Fibroblast of skin of left biceps (primary cell): Measurements from ENCODE around the gene PECR.
"Not testable (repeated sequence)": the region's sequence is repeated elsewhere in the genome, so short reads cannot be mapped to it uniquely, and the experiment has no call there.

Experiments
- DNase-seq, 2 experiments: peaks; one replicate each; pipeline ENCODE4 v3.0.0-alpha.2; 2013; ENCODE audit warnings: low read depth in 2 of 2

The PECR gene

DNA sequence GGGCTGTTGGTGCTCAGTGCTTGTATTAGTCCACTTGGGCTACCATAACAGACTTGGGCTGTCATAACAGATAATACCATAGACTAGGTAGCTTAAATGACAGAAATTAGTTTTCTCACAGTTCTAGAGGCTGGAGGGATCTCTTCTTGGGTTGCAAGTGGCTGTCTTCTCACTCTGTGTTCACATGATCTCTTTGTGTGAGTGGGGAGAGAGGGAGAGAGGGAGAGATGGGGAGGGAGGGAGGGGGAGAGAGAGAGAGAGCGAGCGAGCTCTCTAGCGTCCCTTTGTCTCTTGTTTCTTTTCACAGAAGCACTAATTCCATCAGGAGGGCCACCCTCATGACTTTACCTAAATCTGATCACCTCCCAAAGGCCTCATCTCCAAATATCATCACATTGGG is 23.1 kb upstream of the PECR start:
- no peak for DNase-seq

DNA sequence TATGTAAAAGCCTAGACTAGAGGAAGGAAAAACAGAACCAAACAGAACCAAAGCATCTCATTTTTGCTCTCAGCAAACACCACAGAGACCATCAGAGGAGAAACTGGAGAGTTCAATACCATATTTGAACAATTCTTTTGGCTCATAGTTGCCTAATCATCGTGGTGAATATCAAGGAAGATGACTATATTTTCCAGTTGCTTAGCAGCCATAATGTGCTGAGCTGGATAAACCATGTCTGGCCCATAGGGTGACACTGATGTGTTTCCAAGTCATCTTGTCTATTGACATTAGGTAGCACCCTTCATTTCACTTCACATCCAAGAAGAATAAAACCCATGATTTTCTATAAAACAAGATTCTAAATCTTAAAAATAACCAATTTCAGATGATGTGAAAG is 21.6 kb upstream of the PECR start:
- DNase-seq, result no peak

DNA sequence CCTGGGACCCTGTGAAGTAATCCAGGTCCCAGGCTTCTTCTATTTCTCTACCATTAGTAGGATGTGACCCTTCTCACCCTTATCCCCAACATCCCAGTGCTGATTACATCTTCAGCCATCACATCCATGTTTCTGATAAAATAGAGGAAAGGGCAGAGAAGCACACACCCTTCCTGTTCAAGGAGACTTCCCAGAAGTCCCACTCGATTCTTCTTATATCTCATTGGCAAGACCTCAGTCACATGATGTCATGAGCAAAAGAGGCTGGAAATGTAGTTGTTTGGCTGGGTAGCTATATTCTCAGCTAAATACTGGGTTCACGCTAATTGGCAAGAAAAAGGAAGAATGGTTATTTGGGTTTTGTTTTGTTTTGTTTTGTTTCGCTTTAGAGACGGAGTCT is 19.5 kb upstream of the PECR start:
- no peak for DNase-seq

DNA sequence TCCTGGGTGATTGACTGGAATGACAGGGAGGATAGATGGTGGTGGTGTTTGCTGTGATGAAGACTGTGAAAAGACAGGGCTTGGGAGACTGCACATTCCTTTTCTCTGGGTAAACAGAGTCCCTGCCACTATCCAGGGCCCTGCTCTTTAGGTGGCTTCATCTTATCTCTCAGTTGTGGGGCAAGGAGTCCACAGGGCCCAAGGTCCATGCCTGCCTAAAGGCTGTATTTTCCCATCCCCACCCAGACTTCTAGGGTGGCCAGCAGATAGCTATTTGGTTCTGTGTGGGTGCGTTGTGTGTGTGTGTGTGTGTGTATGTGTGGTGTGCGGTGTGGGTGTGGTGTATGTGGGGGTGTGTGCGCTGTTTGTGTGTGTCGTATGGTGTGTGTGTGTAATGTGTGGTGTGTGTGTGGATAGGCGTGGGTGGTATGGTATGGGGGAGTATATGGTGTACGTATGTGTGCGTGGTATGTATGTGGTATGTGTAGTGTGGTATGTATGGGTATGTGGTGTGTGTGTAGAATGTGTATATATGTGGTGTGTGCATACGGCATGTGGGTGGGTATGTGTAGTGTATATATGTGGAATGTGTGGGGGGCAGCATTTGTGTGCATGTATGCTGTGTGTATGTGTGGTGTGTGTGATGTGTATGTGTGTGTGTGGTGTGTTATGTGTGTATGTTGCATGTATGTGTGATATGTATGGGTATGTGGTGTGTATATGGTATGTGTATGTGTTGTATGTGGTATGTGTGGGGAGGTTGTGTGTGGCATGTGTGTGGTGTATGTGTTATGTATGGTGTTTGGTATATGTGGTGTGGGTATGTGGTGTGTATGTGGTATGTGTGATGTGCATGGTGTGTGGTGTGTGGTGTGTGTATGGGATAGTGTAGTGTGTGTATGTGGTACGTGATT is 17.1 kb upstream of the PECR start:
- no peak for DNase-seq

DNA sequence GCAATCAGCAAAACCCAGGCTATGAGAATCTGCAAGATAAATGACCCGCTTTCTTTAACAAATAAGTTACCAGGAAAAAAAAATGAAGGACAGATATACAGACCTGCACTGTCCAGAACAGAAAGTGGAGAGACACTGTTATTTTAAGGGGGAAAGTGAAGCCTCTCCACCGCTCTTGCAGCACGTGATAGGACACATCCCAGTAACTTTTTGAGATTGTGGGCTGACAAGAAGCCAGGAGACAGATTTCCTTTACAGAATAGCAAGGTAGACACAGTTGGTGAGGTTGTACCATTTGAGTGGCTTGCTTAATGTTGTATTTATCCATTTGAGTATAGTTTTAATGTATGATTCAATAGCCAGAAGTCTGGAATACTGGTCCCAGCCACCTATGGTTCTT is 13.1 kb upstream of the PECR start:
- DNase-seq, result no peak

DNA sequence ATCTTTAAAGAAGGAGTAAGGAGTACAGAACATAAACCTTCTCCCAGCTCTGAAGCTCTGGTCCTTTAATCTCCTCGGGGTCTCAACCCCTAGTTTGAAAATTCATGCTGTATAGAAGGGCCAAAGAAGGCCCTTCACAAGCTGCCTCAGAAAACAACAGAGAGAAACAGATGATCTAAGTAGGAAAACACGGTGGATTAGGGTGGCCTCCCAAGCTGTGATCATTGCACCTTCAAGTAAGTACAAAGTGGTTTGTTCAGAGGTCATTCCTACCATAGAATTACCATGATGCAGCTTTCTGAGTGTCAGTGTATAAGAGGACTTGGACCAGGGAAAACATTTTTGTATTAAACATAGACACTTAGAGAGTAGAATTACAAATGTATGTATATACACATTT is 11.0 kb upstream of the PECR start:
- no peak for DNase-seq

DNA sequence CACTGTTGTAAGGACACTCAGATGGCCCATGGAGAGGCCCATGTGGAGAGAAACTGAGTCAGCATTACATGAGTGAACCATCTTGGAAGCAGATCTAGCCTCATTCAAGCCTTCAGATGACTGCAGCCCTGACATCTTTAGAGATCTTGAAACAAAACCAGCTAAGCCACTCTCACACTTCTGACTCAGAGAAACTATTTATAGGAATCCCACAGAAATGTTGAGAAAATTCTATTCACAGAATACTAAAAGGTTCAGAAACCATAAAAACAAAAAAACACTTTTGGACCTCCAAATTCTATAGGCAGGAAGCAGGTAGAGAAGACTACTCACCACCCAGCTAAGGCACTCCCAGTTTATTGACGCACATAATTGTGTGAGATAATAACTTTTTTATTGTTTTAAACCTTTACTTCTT is 8.8 kb upstream of the PECR start:
- DNase-seq, result no peak

DNA sequence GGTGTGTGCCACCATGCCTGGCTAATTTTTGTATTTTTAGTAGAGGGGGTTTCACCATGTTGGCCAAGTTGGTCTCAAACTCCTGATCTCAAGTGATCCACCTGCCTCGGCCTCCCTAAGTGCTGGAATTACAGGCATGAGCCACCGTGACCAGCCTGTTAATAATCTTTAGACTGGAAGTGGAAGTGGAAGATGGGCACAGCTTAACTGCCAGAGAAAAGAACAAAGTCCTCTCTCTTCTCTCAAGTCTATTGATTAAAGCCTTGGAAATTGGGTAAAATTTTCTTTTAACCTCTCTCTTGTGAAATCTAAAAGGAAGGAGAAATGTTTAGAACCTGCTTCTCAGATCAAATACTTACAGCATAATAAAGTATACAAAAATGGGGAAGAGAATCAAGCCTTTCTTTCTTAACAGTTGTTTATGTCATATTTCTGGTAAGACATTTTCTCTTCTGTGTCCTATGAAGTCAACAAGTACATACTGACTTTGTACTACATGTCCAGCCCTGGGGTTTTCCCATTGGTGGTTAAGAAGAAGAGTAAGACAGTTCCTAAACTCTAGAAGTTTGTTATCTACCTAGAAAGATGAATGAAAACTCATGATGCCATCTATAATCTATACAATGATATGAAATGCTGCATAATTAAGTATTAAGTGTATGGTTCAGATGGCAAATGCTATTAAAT is 4.7 kb upstream of the PECR start:
- DNase-seq, result no peak

DNA sequence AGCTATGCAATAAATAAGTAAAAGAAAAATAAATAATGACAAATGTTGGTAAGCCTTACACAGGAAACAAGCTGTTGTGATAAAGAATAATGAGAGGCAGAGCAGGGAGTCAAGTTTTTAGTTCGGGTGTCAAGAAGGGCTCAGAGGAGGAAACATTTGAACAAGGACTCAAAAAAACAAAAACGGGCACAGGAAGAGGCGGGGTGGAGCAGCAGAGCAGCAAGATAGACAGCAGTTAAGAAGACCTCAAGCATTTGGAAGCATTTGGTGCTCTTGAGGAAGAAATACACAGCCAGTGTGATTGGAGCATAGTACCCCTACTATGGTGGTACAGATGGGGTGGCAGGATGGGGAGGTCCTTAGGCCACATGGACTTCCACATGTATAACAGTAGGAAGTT is 2.9 kb upstream of the PECR start:
- no peak for DNase-seq

DNA sequence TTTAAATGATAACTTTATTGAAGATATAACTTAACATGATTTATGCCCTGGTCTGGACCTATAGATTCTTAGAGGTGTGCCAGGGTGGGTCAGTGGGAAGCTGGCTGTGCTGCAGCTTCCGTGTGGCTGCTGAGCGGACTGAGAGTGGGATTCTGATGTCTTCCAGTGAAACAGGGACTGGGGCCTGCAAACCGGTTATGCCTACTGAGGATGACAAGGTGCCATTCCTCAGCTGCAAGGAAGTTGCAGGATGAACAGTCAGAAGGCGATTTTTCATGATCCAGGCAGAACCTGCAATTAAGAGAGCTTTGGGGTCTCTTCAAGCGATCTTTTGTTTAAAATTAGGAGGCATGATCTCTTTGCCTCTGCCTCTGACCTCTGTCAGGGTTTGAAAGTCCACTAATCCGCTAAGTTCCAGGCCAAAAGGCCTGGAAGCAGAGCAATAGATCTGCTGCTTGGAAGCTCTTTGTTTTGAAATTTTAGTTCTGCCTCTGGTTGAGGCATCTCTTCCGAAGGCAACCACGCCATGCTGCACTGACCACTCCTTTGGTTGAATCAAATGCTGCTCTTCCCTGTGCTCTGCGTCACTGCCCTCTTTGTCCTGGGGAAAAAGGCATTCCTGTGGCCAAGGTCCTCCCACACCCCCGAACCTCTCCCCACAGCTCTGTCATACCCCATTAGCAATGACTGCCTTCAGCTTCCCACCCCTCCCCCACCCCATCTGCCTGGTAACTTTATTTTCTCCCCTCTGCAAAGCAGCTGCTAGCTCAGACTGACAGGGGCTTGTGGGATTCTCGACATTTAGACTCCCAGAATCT is 2.1 kb upstream of the PECR start:
- DNase-seq, result no peak

DNA sequence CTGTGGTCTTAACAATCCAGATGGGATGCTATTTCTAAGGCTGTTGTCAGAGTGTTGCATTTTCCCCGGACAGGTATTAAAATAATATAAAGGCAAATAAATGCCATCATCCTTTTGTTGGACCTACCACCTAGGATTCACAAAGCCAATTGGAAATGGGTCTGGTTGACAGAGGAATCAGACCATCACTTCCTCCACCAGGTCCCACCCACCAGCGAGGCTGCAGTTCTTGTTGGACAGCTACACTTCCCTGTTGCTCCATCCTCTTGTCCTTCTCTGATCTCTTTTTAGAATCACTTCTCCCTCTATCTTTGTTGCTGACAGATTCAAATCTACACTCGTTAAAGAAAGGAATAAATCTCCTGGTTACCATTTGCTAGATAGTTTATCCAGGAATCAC is 1.2 kb upstream of the PECR start:
- DNase-seq, result no peak

DNA sequence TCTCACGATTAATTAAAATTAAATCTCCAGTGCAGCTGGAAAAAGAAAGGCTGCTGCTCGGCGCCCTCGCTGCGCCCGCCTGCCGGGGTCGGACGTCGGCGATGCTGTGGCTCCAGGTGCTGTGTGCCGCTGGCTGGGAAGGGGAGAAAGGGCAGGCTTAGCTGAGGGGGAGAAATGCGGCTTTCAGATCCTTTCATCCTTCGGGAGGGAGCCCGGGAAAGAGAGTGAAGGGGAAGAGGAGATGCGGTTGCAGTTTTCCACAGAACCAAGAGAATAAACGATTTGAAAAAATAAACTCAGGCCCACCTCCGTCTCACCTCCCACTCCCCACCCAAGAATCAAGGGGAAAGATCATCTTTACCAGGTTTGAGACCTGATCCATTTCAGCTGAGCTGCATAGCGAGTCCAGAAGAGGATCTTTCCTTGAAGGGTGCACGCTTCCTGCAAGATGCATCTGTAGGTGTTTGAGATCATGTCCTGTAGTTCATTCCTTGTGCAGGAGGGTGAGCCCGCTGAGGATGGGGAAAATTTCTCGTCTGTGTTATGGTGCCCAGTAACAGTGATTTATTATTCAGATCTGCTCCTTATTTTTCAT is 605 bp upstream of the PECR start:
- no peak for DNase-seq

DNA sequence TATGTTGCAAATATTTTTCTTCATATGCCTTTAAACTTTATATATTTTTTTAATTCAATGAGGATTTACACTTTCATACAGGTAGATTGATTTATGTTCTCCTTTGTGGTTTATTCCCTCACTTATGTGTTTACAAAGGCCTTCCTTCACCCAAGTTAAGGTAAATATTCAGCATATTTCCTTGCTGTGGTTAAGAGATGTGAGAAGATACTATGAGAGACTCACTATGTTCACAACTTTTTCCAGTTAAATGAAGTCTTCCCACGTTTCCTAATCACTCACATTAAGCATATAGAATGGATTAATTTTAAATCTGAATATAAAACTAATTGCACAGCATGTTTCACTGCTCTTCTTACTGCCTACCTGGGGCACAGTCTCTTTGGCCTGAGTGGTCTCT is 597 bp downstream of the PECR start:
- no peak for DNase-seq

DNA sequence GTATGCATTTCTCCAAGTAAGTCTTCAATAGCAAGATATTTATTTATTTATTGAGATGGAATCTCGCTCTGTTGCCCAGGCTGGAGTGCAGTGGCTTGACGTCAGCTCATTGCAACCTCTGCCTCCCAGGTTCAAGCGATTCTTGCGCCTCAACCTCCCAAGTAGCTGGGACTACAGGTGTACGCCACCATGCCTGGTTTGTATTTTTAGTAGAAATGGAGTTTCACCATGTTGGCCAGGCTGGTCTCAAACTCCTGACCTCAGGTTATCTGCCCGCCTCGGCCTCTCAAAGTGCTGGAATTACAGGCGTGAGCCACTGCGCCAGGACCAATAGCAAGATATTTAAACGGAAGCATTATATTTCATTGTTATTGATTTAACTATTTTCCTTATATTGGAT is 1.6 kb downstream of the PECR start:
- not testable (repeated sequence) for DNase-seq

DNA sequence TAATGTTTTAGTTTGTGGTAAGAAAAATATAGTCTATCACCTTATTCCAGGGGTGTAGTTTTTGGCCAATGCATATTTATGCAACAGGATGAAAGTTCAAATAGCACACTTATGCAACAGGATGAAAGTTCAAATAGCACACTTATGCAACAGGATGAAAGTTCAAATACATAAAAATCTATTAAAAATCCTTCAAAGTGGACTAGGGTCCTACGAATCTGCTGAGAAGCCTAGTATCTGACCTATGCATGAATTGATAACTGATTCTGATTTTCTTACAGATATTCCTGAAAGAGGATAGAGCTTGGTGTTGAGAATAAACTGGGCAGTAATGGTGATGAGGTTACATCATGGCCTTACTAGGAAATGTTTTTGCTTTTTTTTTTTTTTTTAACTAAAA is 2.8 kb downstream of the PECR start:
- no peak for DNase-seq

DNA sequence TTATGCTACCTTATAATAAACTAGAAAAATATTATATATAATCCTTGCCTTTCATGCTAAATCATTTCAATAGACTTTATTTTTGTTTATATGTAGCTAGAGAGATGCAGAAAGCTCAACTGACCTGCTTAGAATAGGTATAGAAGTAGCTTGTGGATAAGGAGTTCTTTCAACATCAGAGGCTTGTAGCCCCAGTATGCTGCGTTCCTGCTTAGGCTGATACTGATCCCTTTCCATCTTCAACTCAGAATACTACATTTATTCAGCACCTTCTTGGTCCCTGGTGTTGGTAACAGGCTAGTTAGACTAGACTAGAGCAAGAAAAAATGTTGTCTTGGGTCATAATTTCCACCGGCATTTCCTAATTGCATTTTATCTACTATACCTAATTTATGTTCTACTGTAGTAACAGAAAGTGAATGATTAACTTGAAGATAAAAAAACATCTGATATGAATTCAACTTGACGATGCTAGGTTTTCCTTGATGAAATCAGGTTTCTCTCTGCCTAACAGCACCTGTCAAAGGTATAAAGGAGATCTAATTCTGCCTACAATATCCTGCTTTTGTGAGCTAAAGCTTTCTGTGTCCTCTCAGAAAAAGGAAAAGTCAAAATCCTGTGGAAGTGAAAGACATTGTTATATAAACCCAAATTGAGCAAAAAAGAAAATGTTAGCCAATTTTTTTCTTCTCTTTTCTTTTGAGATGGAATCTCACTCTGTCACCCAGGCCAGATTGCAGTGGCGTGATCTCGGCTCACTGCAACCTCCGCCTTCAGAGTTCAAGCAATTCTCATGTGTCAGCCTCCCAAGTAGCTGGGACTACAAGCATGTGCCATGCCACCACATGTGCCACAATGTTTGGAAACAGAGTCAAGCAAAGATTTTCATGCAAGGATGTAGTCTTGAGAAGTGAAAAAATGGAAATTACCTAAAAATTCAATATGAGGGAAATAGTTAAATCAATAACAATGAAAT is 5.8 kb downstream of the PECR start:
- DNase-seq, result no peak

DNA sequence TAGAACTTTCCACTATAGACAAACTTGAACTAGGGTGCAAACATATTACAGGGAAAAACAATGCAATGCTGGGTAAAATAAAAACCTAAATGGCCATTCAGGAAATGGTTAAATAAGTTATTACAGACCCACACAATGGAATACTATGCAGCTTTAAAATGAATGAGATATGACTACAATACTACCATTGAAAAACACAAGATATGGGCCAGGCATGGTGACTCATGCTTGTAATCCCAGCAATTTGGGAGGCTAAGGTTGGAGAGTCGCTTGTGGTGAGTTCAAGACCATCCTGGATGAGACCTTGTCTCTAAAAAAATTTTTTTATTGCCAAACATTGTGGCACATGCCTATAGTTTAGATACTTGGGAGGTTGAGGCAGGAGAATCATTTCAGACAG is 6.8 kb downstream of the PECR start:
- no peak for DNase-seq

DNA sequence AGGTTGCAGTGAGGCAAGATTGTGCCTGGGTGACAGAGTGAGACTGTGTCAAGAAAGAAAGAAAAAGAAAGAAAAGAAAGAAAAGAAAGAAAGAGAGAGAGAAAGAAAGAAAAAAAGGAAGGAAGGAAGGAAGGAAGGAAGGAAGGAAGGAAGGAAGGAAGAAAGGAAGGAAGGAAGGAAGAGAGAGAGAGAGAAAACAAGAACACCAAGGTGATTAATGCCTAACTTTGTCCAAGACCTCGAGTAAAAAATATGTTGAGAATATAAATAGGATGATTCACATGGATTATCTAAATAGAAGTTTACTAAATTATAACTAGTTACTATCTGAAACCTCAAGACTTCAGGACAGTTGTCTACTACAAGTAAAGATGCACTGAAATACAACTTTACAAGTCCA is 7.2 kb downstream of the PECR start:
- DNase-seq, result no peak

DNA sequence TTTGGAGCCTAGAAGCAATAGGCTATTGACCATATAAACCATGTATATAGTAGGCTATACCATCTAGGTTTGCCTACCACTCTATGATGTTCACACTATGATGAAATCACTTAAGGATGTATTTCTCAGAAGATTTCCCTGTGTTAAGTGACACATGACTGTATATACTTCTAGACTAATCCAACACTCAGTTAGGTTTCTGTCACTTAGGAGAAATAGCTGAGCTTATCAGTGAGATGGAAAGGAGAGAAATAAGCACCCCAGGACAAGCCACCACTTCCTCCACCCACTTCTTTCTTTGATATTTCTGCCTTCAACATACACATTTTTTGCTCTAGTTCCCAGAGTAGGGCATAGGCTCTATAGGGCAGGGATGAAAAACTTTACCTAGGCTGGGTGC is 7.8 kb downstream of the PECR start:
- no peak for DNase-seq

DNA sequence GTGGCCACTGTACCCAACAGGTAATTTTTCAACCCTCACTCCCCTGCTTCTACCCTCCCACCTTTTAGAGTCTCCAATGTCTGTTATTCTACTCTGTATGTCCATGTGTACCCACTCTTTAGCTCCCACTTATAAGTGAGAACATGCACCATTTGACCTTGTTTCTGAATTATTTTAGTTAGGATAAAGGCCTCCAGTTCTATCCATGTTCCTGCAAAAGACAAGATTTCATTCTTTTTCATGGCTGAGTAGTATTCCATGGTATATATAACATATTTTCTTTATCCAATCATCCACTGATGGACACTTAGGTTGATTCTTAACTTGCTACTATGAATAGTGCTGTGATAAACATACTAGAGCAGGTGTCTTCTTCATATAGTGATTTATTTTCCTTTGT is 9.1 kb downstream of the PECR start:
- DNase-seq, result no peak
